Measurements from ENCODE around the gene ADAMTSL3.

ADAMTSL3 gene

DNA sequence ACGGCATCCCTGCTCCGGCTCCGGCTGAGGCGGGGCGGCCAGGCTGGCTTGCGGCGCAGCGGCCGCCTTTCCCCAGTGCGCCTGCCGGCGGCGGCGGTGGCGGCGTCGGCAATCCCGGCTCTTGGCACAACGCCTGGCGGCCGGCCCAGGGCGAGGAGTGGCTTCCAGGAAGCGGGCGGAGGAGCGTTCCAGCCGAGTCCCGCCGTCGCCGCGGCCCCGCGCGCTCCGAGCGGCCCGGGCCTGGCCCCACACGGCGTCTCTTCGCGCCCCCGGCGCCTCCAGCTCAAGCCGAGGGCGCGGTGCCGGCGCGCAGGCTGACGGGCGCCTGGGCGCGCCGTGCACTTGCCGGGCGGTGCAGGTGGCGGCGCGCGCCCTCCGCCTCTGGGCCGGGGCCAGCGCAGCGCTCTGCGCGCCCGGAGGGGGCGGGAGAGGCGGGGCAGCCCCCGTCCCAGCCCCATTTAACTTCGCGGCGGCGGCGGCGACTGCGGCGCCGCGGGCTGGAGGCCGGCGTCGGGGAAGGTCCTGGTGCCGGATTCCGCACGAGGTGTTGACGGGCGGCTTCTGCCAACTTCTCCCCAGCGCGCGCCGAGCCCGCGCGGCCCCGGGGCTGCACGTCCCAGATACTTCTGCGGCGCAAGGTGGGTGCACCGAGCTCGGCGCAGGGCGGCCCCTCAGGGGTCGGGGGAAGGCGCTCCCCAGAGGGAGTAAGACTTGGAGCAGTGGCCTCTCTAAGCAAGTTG, at the start of gene ADAMTSL3:
Gene ADAMTSL3, plus strand, starts transcription at position 485 of the 740 bp plus-strand sequence. CDS start 1,639 bp downstream, outside the sequence.
- DNase-seq (ENCODE audit: low read depth): no peak

DNA sequence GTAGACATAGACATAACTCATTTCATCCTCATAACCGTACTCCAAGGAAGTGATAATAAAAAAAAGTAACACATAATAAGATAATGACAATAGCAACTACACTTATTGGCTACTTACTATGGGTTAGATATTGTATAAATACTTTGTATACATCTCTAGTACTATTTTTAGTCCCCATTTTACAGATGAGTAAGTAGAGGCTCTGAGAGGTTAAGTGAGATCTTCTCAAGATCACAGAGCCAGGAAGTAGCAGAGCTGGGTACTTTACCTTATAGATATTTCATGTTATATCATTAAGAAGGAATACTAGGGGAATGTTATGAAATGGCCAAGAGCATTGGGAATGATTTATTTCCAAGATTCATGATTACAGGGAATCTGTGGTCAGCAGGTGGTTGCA, 49.4 kb upstream of the ADAMTSL3 start:
- DNase-seq (ENCODE audit: low read depth): no peak

- no peak for DNase-seq (ENCODE audit: low read depth)
Observed at GRCh38 chr15:83605111-83605945, 48.6 kb upstream of the ADAMTSL3 start.

DNA sequence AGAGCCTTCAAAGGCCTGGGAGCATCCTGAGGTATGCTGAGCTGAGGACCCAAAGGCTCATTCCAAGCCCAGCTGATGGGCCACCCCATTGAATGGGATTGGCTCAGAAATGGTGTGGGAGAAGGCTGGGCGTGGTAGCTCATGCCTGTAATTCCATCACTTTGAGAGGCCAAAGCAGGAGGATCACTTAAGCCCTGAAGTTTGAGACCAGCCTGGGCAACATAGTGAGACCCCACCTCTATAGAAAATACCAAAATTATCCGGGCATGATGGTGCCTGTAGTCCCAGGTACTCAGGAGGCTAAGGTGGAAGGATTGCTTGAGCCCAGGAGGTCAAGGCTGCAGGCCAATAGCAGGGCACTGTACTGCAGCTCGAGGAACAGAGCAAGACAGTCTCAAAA, 43.8 kb upstream of the ADAMTSL3 start:
- DNase-seq (ENCODE audit: low read depth): no peak

- DNase-seq (ENCODE audit: low read depth): no peak
Observed at GRCh38 chr15:83610901-83611685, 42.8 kb upstream of the ADAMTSL3 start.

- DNase-seq (ENCODE audit: low read depth): no peak
Observed at GRCh38 chr15:83612226-83612625, 41.7 kb upstream of the ADAMTSL3 start.

DNA sequence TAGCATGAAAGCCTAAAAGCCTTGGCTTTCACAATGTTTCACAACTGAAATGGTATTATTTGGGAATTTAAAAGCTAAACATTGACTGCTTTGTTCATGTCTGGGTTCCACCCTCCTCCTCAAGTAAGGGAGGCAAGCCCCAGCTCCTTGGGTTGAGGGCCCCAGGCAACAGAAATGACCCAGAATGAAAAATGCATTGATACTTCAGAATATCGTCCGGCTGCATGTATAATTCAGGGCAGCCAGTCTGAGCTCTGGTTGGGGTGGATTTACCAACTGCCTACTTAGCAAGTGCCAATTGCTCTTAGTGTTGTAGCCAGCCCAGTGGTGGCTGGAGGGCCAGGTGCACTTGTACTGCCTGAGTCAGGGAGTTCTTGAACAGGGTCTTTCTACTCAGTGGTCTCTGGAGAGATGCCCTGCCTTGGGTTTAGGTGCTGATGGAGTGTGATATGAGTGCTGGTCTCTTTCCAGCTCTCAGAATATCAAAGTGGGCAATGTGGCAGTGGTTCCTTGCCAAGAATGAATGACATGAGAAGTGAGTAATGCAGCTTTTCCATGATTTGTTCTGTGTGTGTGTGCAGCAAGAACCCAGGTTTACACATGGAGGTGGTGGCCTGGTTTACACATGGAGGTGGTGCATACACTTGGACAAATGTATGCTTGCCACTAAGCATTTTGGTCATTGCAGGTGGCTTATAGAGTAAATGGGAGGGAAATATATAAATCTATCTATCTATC, 40.9 kb upstream of the ADAMTSL3 start:
- DNase-seq (ENCODE audit: low read depth): no peak

DNA sequence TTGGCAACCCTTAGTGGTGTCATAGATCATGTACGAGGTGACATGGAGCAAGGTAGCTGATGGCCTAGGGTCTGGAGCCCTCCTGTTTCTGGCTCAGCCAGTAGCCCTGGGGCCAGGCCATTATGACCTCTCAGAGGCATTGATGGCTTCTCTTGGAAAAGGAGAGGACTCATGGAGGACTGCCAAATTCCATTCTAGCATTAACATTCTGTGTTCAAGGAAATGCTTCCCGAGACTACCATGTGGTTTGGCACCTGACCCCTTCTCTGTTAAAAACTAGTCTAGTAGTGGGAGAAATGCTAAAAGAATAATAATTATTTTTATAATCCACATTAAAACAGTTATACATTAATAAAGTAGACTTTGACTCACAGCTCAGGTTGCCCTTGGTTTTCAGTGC, 40.2 kb upstream of the ADAMTSL3 start:
- DNase-seq (ENCODE audit: low read depth): no peak

DNA sequence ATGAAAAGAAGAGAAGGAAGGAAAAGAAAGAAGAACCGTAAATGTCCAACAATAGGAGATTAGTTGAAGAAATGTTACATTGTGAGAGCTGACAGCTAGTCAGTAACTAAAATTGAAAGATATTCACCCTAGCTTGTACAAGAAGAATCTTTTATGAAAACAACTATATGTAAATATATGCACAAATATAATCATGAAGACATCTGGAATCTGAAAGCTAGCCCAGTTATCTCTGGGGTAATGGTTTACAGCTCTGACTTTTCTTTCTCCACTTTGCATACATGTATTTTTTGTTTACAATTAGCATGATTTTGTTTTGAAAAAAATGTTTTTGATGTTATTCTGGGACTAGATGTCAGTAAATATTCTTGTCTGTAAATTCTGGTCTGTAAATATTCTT, 37.1 kb upstream of the ADAMTSL3 start:
- no peak for DNase-seq (ENCODE audit: low read depth)

GRCh38 chr15:83626171-83626802, 27.6 kb upstream of the ADAMTSL3 start:
- DNase-seq (ENCODE audit: low read depth): no peak

- DNase-seq (ENCODE audit: low read depth): no peak
Observed at GRCh38 chr15:83631534-83631933, 22.4 kb upstream of the ADAMTSL3 start.

GRCh38 chr15:83643201-83643600, 10.7 kb upstream of the ADAMTSL3 start:
- DNase-seq (ENCODE audit: low read depth): no peak

GRCh38 chr15:83644439-83644838, 9.5 kb upstream of the ADAMTSL3 start:
- DNase-seq (ENCODE audit: low read depth): no peak

GRCh38 chr15:83650831-83651230, 3.1 kb upstream of the ADAMTSL3 start:
- no peak for DNase-seq (ENCODE audit: low read depth)

DNA sequence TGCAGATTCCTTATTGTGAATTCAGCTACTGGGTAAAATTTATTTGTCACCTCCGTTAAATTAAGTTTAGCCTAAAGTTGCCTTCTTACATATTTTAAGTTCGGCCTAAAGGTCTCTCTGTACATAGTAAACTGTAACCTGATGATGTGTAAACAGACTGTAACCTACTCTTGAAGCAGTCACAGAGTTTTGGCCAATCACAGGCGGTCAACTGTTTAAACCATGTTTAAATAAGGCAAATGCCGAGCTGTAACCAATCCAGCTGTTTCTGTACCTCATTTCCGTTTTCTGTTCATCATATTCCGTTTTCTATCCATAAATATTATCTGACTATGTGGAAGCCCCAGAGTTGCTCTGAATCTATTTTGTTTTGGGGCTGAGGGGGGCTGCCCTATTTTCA, 2.4 kb upstream of the ADAMTSL3 start:
- no peak for DNase-seq (ENCODE audit: low read depth)

- no peak for DNase-seq (ENCODE audit: low read depth)
Observed at GRCh38 chr15:83652626-83653204, 1.2 kb upstream of the ADAMTSL3 start.

GRCh38 chr15:83653288-83653638, 660 bp upstream of the ADAMTSL3 start:
- DNase-seq (ENCODE audit: low read depth): no peak

DNA sequence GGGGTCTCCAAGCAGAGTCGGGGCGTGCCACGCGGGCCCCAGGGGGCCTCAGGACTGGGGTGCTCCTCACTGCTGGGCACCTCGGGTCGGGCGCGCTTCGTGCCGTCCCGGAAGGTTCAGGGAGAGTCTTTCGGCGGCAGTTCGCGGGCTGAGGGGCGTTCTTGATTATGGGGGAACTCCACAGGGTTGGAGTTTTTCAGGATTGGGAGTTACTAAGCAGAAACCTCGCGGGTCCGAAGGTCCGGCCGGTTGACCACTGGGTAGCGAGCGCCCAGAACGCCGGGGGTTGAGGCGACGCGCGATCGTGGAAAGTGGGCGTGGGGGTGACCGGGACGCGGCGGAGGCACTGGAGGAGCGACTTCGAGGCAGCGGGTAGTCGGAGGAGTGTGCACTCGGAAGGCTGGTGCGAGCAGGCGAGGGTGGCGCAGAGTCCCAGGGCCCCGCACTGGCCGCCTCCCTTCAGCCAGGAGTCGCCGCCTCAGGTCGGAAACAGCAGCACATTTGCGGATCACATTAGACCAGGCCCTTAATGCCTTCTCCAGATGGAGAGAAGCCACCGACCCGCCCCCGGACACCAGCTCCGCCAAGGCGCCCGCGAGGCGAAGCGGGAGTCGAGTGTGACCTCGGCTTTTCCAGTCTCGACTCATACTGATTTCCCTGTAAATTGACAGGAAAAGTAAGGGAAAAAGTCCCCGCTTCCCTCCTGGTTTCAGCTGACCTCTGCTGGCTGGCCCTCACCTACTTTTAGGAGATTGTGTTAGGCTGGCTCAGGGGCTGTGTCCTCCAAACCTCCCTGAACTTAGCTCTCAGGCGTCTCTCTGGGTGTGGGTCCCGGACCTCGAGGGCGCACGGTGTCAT, 685 bp downstream of the ADAMTSL3 start:
- no peak for DNase-seq (ENCODE audit: low read depth)

GRCh38 chr15:83655237-83655616, 1.3 kb downstream of the ADAMTSL3 start:
- DNase-seq (ENCODE audit: low read depth): no peak

- no peak for DNase-seq (ENCODE audit: low read depth)
Observed at GRCh38 chr15:83656192-83656591, 2.3 kb downstream of the ADAMTSL3 start.

All from stimulated activated CD8-positive, alpha-beta memory T cell treated with anti-CD3 and anti-CD28 coated beads, Interleukin-7, amount 100 ng/mL, for 24 hours (primary cell).